Activated CD8-positive, alpha-beta memory T cell treated with anti-CD3 and anti-CD28 coated beads, Interleukin-2, amount 10 ng/mL, durations not matched to agents 7 days and 5 days (primary cell): ENCODE results near the gene RHOH. TPM values are rescaled to one million over a fixed set of nuclear protein-coding genes. Genes with fewer than 3 reads are reported as not detected.
A peak's percentile ranks its signal among the peaks of the same experiment; 100 is the strongest.
"Not testable (repeated sequence)": the region's sequence is repeated elsewhere in the genome, so short reads cannot be mapped to it uniquely, and the experiment has no call there.

Experiments
- ATAC-seq: fragments of 150-1000 bp; cut with Tn5 transposase; one replicate; pipeline ENCODE4 v1.10.0; 2021; ENCODE audit warnings: moderate library complexity
- CTCF ChIA-PET: fragments of 350-600 bp; sonication (Branson Sonifier 250); formaldehyde crosslinking; loops from one replicate; lab custom pipeline; 2021; ENCODE audit warnings: antibody characterized with exemption; lab: Charles Lee
- DNase-seq: peaks from one replicate; pipeline ENCODE4 v3.0.0-alpha.2; 2020
- H3K27ac Mint-ChIP-seq: one replicate; pipeline ENCODE4 v1.8.0; 2021; ENCODE audit warnings: mild to moderate bottlenecking, mixed read lengths
- H3K27me3 Mint-ChIP-seq: one replicate; pipeline ENCODE4 v1.8.0; 2021; ENCODE audit warnings: mixed read lengths
- H3K36me3 Mint-ChIP-seq: one replicate; pipeline ENCODE4 v1.8.0; 2021; ENCODE audit warnings: mild to moderate bottlenecking, mixed read lengths
- H3K4me1 Mint-ChIP-seq: one replicate; pipeline ENCODE4 v1.8.0; 2021; ENCODE audit warnings: mixed read lengths
- H3K4me3 Mint-ChIP-seq: one replicate; pipeline ENCODE4 v1.8.0; 2021; ENCODE audit warnings: mild to moderate bottlenecking, moderate library complexity, mixed read lengths
- H3K9me3 Mint-ChIP-seq: one replicate; pipeline ENCODE4 v1.8.0; 2022; ENCODE audit warnings: low read depth, mixed read lengths
- total RNA-seq, 2 experiments: library from RNA; stranded (reverse); gene quantifications; one replicate each; pipeline ENCODE4 v1.2.3, GENCODE V29; 2021

Gene RHOH
- total RNA-seq, 2 experiments from 2014 or later: 136 to 145 TPM

DNA sequence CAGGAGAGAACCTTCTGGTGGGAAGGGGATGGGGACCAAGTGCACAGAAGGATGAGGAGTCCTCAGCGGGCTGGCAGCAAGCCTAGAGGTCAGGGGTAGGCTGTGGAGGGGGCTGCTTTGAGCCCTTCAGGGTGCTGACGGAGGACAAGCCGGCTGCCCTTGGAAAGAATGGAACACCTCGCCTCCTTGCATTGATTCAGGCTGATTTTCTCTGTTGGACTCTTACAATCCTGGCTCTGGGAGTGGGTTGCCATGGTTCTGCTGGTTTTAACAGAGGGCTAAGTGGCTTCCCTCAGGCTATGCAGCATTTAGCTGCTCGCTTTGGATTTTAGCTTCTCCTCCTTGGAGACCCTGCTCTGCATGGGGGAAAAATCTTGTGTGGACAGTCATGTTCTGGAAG, 88.9 kb downstream of the RHOH start:
- no peak for DNase-seq
- H3K27me3 Mint-ChIP-seq: no peaks in the 10 kb centered on the region
- peaks cover 53% of the 10 kb centered on the region for H3K4me1 Mint-ChIP-seq
- H3K9me3 Mint-ChIP-seq: no peaks in the 10 kb centered on the region
- H3K27ac Mint-ChIP-seq: peak overlapping the region; percentile 23
- H3K36me3 Mint-ChIP-seq: peaks cover 13% of the 10 kb centered on the region
- no peak overlapping the region for H3K4me3 Mint-ChIP-seq
- CTCF ChIA-PET: interaction anchor here (1.0 to 1.3 kb wide), 2 partner anchors 12 to 16 kb away, joined by 3 to 4 read pairs; no protein-coding TSS in a partner anchor
- no peak for ATAC-seq

DNA sequence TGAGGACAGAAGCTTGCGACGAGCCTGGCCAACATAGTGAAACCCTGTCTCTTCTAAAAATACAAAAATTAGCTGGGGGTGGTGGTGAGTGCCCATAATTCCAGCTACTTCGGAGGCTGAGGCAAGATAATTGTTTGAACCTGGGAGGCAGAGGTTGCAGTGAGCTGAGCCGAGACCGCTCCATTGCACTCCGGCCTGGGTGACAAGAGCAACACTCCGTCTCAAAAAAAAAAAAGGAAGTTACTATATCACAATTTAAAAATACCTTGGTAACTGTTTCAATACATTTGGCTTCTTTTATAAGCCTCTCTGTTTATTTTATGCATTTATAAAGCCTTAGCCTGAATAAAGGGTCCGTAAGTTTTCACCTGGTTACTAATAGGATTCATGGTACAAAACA, 91.7 kb downstream of the RHOH start:
- Mint-ChIP-seq H3K4me3 (no peak overlapping the region), H3K4me1 (peaks cover 46% of the 10 kb centered on the region), H3K27ac (no peak overlapping the region), H3K36me3 (peaks cover 5% of the 10 kb centered on the region), H3K9me3 (no peaks in the 10 kb centered on the region), H3K27me3 (no peaks in the 10 kb centered on the region)
- DNase-seq: no peak
- CTCF ChIA-PET: interaction anchor here (1.1 to 1.3 kb wide), 2 partner anchors 17 to 21 kb away, joined by 4 read pairs; no protein-coding TSS in a partner anchor
- ATAC-seq: no peak

DNA sequence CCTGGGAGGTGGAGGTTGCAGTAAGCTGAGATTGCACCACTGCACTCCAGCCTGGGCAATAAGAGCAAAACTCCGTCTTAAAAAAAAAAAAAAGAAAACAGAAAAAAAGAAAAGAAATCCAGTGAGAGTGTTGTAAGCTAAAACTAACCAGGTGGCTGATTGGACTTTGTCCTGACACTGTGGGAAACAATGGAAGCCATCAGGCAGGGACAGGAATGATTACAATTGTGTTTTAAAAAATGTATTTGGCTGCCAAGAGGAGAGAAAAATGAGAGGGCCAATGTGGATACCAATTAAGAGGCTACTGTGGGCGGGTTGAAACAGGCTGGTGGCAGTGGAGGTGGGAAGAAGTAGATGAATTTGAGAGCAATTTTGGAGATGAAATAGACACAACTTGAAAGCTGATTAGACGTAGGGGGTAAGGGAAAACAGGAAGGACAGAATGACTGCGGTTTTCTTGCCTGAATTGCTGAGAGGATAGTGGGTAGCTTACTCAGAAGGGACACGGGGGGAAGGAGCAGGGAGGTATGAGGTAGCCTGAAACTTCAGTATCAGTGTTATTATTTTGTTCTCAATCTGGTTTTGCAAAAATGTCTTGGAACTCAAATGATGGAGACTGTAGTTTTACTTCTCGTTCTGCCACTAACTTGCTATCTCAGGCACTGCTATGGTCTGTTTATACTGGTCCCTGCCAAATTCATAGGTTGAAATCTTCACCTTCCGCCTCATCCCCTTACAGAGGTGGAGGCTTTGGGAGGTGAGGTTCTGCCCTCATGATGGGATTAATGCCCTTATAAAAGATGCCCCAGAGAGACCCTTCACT, 92.7 kb downstream of the RHOH start:
- H3K4me3 Mint-ChIP-seq: peak overlapping the region; percentile 13
- peak overlapping the region; percentile 74 for H3K27ac Mint-ChIP-seq
- CTCF ChIA-PET: interaction anchor here (0.7 to 1.8 kb wide), 10 partner anchors 9 to 36 kb away, joined by 3 to 6 read pairs (median 4); no protein-coding TSS in a partner anchor
- H3K9me3 Mint-ChIP-seq: no peaks in the 10 kb centered on the region
- peaks cover 3% of the 10 kb centered on the region for H3K36me3 Mint-ChIP-seq
- H3K4me1 Mint-ChIP-seq: peaks cover 36% of the 10 kb centered on the region
- no peaks in the 10 kb centered on the region for H3K27me3 Mint-ChIP-seq
- ATAC-seq (peak; percentile 49), DNase-seq (no peak)

DNA sequence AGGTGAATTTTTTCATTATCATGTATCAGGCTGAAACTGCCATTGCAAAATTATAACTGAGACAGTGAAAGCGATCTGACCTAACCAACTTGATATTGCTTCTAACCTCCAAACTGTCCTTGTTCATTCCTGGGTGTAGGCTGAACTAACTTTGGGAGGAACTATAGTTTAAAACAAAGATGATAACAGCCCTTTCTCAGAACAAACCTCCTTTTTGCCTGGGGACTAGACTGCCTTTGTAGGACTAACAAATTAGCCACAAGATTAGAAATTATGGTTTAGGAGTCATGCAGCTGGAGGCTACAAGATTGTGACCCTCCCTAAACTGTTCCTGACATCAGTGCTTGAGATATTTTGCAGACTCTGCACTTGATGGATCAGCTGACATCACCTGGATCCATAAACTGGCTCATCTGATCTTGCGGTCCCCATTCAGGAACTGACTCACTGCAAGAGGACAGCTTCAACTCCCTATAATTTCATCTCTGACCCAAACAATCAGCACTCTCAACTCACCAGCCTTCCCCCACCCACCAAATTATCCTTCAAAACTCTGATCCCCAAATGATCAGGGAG, 93.9 kb downstream of the RHOH start:
- not testable (repeated sequence) for H3K9me3 Mint-ChIP-seq, H3K27me3 Mint-ChIP-seq, H3K36me3 Mint-ChIP-seq, H3K4me3 Mint-ChIP-seq, DNase-seq
- CTCF ChIA-PET: interaction anchor here (0.8 to 1.8 kb wide), 9 partner anchors 12 to 37 kb away, joined by 3 to 6 read pairs (median 4); no protein-coding TSS in a partner anchor
- Mint-ChIP-seq H3K27ac (peak overlapping the region; percentile 14), H3K4me1 (peaks cover 34% of the 10 kb centered on the region)
- ATAC-seq: peak; percentile 53

DNA sequence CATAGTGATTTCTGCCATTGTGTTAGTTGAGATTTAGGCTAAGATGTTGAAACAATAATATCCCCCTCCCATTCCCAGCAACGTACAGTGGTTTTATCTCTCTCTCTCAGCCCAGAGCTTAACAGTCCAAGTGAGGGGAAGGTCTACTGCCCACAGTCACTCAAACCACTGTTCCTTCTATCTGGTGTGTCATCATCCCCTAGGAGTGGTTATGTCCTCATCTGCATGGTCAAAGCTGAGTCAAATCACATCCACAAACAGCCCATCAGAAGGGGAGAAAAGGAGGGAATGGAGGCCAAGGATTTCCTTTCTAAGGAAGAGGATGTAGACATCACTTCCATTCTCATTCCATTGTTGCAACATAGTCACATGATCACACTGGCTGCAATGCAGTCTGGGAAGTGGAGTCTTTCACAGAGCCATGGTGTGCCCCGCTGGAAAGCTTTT, 95.5 kb downstream of the RHOH start:
- ATAC-seq: no peak
- Mint-ChIP-seq H3K4me1 (peaks cover 39% of the 10 kb centered on the region), H3K27ac (no peak overlapping the region), H3K36me3 (peaks cover 6% of the 10 kb centered on the region), H3K9me3 (no peaks in the 10 kb centered on the region), H3K4me3 (no peak overlapping the region), H3K27me3 (no peaks in the 10 kb centered on the region)
- DNase-seq: no peak
- CTCF ChIA-PET: interaction anchor here (1.4 to 2.1 kb wide), 2 partner anchors 8 to 12 kb away, joined by 4 to 7 read pairs; no protein-coding TSS in a partner anchor

DNA sequence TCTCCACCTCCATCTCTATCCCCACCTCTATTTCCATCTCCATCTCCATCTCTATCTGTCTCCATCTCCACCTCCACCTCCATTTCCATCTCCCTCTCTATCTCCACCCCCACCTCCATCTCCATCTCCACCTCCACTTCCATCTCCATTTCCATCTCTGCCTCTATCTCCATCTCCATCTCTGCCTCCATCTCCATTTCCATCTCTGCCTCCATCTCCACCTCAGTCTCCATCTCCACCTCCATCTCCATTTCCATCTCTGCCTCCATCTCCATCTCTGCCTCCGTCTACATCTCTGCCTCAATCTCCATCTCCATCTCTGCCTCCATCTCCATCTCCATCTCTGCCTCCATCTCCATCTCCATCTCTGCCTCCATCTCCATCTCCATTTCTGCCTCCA, 97.5 kb downstream of the RHOH start:
- H3K27me3 Mint-ChIP-seq: no peaks in the 10 kb centered on the region
- no peak for DNase-seq
- H3K4me1 Mint-ChIP-seq: peaks cover 50% of the 10 kb centered on the region
- H3K27ac Mint-ChIP-seq: no peak overlapping the region
- CTCF ChIA-PET: no interaction called here
- H3K9me3 Mint-ChIP-seq: no peaks in the 10 kb centered on the region
- ATAC-seq: no peak
- H3K4me3 Mint-ChIP-seq: no peak overlapping the region
- peaks cover 6% of the 10 kb centered on the region for H3K36me3 Mint-ChIP-seq

DNA sequence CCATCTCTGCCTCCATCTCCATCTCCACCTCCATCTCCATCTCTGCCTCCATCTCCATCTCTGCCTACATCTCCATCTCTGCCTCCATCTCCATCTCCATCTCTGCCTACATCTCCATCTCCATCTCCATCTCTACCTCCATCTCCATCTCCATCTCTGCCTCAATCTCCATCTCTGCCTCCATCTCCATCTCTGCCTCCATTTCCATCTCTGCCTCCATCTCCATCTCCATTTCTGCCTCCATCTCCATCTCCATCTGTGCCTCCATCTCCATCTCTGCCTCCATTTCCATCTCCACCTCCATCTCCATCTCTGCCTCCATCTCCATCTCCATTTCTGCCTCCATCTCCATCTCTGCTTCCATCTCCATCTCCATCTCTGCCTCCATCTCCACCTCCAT, 98.2 kb downstream of the RHOH start:
- peaks cover 49% of the 10 kb centered on the region for H3K4me1 Mint-ChIP-seq
- H3K36me3 Mint-ChIP-seq, H3K4me3 Mint-ChIP-seq, CTCF ChIA-PET, H3K9me3 Mint-ChIP-seq, DNase-seq, H3K27ac Mint-ChIP-seq, H3K27me3 Mint-ChIP-seq, ATAC-seq: not testable (repeated sequence)

DNA sequence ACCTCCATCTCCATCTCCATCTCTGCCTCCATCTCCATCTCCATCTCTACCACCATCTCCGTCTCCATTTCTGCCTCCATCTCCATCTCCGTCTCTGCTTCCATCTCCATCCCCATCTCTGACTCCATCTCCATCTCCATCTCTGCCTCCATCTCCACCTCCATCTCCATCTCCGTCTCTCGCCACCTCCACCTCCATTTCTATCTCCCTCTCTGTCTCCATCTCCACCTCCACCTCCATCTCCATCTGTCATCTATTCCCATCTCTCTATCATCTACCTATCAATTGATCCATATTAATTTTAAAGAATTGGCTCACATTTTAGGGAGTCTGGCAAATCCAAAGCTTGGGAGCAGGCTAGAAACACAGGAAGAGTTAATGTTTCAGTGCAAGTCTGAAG, 98.7 kb downstream of the RHOH start:
- peaks cover 49% of the 10 kb centered on the region for H3K4me1 Mint-ChIP-seq
- H3K4me3 Mint-ChIP-seq: no peak overlapping the region
- no peaks in the 10 kb centered on the region for H3K9me3 Mint-ChIP-seq
- no peak overlapping the region for H3K27ac Mint-ChIP-seq
- H3K36me3 Mint-ChIP-seq: peaks cover 6% of the 10 kb centered on the region
- CTCF ChIA-PET: no interaction called here
- ATAC-seq (no peak), DNase-seq (no peak)
- no peaks in the 10 kb centered on the region for H3K27me3 Mint-ChIP-seq

Other genes starting within 250 kb of the RHOH start
- 100 to 1,000 TPM; 115 to 116 TPM for gene PDS5A, start 219.1 kb upstream of the RHOH start, total RNA-seq
- 10 to 100 TPM; 26.5 to 28.4 TPM for gene N4BP2, start 140.2 kb upstream of the RHOH start, total RNA-seq
- under 1 TPM in 1 of 2 experiments, not detected in 1; 0.18 TPM for gene CHRNA9, start 138.3 kb downstream of the RHOH start, total RNA-seq